HG02642 (cell line): Measurements from ENCODE around the gene GREB1.

Source experiments
- ATAC-seq: cut with Tn5 transposase; IDR thresholded peaks from one replicate; pipeline ENCODE4 v1.9.1; 2021; ENCODE audit warnings: mild to moderate bottlenecking; ENCODE audit not compliant: unreplicated experiment, poor library complexity

Gene GREB1

GRCh38 chr2:11507517-11507916 is 26.3 kb upstream of the GREB1 start:
- no peak for ATAC-seq

GRCh38 chr2:11508279-11508678 is 25.6 kb upstream of the GREB1 start:
- ATAC-seq = no peak

- ATAC-seq = no peak
Measured at GRCh38 chr2:11509657-11510360, 24.0 kb upstream of the GREB1 start.

- ATAC-seq = no peak
Measured at GRCh38 chr2:11512431-11512830, 21.4 kb upstream of the GREB1 start.

- no peak for ATAC-seq
Measured at GRCh38 chr2:11513319-11513718, 20.5 kb upstream of the GREB1 start.

GRCh38 chr2:11514081-11514730 is 19.6 kb upstream of the GREB1 start:
- ATAC-seq = no peak

- ATAC-seq = no peak
Measured at GRCh38 chr2:11514904-11515303, 18.9 kb upstream of the GREB1 start.

- no peak for ATAC-seq
Measured at GRCh38 chr2:11515490-11515981, 18.3 kb upstream of the GREB1 start.

GRCh38 chr2:11516984-11517648 is 16.7 kb upstream of the GREB1 start:
- ATAC-seq = no peak

- ATAC-seq = no peak
Measured at GRCh38 chr2:11517906-11518305, 15.9 kb upstream of the GREB1 start.

- no peak for ATAC-seq
Measured at GRCh38 chr2:11520092-11520693, 13.7 kb upstream of the GREB1 start.

- ATAC-seq = no peak
Measured at GRCh38 chr2:11521775-11522174, 12.1 kb upstream of the GREB1 start.

GRCh38 chr2:11524470-11524869 is 9.4 kb upstream of the GREB1 start:
- no peak for ATAC-seq

- no peak for ATAC-seq
Measured at GRCh38 chr2:11525762-11526161, 8.1 kb upstream of the GREB1 start.

GRCh38 chr2:11527001-11527400 is 6.8 kb upstream of the GREB1 start:
- ATAC-seq = no peak

- no peak for ATAC-seq
Measured at GRCh38 chr2:11528228-11528627, 5.6 kb upstream of the GREB1 start.

GRCh38 chr2:11530864-11531465 is 2.9 kb upstream of the GREB1 start:
- no peak for ATAC-seq

GRCh38 chr2:11532416-11533055 is 1.3 kb upstream of the GREB1 start:
- ATAC-seq = no peak

GRCh38 chr2:11534071-11534745 is 363 bp downstream of the GREB1 start:
- no peak for ATAC-seq
